ENCODE results near the gene ATP4B. TPM values are rescaled to one million over a fixed set of nuclear protein-coding genes. Genes with fewer than 3 reads are reported as not detected.

Gene ATP4B
- 15.9 and 16.2 TPM in 2 replicates for total RNA-seq
- 7.0 and 30.8 TPM in 2 replicates for polyA plus RNA-seq

DNA sequence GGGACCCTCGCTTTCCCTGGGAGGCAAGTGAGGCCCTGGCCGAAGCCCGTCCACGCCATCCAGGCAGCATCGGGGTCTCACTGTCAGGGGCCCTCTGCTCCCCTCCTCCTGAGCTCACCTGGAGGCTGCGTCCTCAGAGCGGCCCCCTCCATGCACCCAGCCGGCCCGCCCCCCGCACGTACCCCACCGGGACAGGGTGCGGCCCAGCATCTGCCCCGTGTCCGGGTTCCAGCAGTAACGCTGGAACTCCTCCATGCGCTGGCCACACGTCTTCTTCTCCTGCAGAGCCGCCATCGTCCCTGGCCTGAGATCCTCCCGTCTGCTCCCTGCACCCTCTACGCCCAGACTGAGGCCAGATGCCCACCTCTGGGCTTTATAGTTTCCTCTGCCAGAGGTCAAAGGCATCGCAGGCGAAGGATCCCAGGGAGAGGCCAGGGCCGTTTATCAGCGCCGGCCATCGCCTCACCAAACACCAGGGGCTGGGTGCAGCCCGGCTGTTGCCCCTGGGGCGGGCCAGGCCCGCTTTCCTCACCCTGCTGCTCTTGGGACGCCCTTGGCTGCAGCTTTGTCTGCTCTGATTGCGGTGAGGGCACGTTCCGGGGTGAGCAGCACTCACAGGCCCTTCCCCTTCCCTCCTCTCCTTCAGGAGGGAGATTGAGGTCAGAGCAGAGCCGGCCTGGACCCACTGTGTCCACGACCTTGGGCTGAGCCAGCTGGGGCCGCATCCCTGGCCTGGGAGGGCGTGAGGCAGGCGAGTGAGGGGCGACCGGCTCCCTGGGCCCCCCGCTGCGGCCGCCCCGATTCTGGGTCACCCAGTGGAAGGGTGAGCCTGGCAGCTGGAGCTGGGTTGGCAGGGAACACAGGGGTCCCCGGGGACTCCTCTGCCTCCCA is at the start of gene ATP4B:
ATP4B (minus strand) TSS at position 348 of the 891 bp plus-strand sequence; CDS start at position 294, 54 bp downstream.
- Histone ChIP-seq H3K79me2 (no peaks in the 10 kb centered on the region), H3K9me3 (ENCODE audit: low read depth) (no peaks in the 10 kb centered on the region), H3K4me2 (no peak within 1 kb of the TSS), H3K4me1 (ENCODE audit: insufficient read depth) (no peaks in the 10 kb centered on the region), H3K36me3 (replicated peaks; ENCODE audit: insufficient read depth, low read depth) (no peaks in the 10 kb centered on the region), H4K20me1 (ENCODE audit: insufficient read depth, poor library complexity, severe bottlenecking) (no peaks in the 10 kb centered on the region), H3K27ac (no peak within 1 kb of the TSS), H3K9me2 (replicated peaks; ENCODE audit: insufficient read depth) (no peaks in the 10 kb centered on the region), H3K4me3 (no peak within 1 kb of the TSS), H3K27me3 (no peaks in the 10 kb centered on the region), H2AFZ (no peak within 1 kb of the TSS)
- WGBS (ENCODE audit: low lambda C conversion rate, missing lambda C conversion rate) = 88% methylated on average over 37 of the region's 47 CpGs
- TF ChIP-seq EZH2phosphoT487 (IDR thresholded peaks at IDR 0.05; ENCODE audit: low read depth, severe bottlenecking, unreplicated experiment) (no peak), EZH2 (IDR thresholded peaks at IDR 0.05; ENCODE audit: borderline replicate concordance) (no peak)
- TF ChIP-seq, protein P1, sequence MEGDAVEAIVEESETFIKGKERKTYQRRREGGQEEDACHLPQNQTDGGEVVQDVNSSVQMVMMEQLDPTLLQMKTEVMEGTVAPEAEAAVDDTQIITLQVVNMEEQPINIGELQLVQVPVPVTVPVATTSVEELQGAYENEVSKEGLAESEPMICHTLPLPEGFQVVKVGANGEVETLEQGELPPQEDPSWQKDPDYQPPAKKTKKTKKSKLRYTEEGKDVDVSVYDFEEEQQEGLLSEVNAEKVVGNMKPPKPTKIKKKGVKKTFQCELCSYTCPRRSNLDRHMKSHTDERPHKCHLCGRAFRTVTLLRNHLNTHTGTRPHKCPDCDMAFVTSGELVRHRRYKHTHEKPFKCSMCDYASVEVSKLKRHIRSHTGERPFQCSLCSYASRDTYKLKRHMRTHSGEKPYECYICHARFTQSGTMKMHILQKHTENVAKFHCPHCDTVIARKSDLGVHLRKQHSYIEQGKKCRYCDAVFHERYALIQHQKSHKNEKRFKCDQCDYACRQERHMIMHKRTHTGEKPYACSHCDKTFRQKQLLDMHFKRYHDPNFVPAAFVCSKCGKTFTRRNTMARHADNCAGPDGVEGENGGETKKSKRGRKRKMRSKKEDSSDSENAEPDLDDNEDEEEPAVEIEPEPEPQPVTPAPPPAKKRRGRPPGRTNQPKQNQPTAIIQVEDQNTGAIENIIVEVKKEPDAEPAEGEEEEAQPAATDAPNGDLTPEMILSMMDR (IDR thresholded peaks at IDR 0.05; ENCODE audit: poor library complexity) = no peak
- no peak for DNase-seq (ENCODE audit: low spot score)

DNA sequence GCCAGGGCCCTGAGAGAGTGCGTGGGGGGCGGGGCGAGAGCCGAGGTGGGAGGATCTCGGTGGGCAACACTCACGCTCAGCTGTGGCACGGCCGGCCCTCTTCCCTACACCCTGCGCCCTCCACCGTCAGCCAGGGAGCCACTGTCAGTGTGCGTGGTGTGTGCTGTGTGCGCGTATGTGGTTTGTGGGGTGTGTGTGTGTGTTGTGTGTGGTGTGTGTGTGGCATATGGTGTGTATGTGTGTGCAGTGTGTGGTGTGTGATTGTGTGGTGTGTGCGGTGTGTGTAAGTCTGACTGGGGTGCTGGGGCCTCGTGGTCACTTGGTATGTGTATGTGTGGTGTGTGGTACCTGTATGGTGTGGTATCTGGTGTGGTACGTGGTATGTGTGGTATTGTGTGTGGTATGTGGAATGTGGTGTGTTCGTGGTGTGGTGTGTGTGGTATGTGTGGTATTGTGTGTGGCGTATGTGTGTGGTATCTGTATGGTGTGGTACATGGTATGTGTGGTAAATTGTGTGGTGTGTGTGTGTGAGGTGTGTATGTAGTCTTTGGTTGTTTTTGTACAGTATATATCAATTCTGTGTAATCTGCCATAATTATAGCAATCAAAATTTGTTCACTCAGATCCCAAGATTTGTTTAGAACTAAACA is 14.1 kb upstream of the ATP4B start:
- Histone ChIP-seq H3K27ac (no peak overlapping the region), H3K4me1 (ENCODE audit: insufficient read depth) (no peaks in the 10 kb centered on the region), H3K4me2 (no peak overlapping the region), H3K4me3 (no peak overlapping the region), H3K79me2 (no peaks in the 10 kb centered on the region), H3K9me3 (ENCODE audit: low read depth) (no peaks in the 10 kb centered on the region), H3K36me3 (replicated peaks; ENCODE audit: insufficient read depth, low read depth) (no peaks in the 10 kb centered on the region), H3K9me2 (replicated peaks; ENCODE audit: insufficient read depth) (no peaks in the 10 kb centered on the region), H2AFZ (no peak overlapping the region), H3K27me3 (no peaks in the 10 kb centered on the region), H4K20me1 (ENCODE audit: insufficient read depth, poor library complexity, severe bottlenecking) (no peaks in the 10 kb centered on the region)
- TF ChIP-seq EZH2 (IDR thresholded peaks at IDR 0.05; ENCODE audit: borderline replicate concordance) (no peak), EZH2phosphoT487 (IDR thresholded peaks at IDR 0.05; ENCODE audit: low read depth, severe bottlenecking, unreplicated experiment) (no peak)
- TF ChIP-seq, protein P1 (IDR thresholded peaks at IDR 0.05; ENCODE audit: poor library complexity) = no peak
- no peak for DNase-seq (ENCODE audit: low spot score)
- 91% methylated on average over 18 of the region's 18 CpGs for WGBS (ENCODE audit: low lambda C conversion rate, missing lambda C conversion rate)

DNA sequence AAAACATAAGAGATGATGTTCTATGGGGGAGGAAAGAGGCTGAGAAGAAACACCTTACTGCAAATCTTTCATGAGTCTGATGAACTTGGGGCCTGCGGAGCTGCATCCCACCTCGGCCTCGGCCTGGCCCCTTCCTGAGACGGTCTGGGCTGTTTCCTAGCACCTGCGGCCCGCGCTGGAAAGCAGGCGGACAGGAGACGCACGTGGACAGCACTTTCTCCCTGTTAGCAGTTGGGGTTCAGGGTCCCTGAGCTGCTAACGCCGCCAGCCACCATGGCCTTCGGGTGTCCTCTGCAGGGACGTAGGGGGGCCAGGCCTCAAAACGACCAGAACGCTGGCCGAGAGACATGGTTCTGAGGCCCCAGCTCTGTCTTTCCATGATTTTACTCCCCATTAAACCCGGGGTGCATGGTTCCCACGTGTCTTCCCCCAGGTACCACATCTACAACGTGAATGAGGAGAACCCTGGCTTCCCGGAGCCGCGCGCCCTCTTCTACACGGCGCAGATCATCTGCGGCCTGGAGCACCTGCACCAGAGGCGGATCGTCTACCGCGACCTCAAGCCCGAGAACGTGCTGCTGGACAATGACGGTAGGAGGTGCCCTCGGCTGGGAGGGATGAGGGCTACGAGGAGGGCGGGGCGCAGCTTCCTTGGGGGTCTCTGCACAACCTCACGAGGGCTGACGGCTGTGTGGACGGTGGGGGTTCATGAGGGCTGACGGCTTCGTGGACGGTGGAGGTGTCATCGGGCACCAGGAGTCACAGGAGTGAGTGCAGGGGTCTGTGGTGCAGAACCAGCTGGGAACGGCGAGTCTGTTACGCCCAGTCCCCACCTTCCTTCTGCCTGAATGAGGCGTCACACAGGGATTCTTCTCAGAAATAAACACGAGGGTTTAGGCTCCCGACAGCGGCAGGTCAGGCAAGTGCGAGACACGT is 13.3 kb upstream of the ATP4B start:
- Histone ChIP-seq H3K4me1 (ENCODE audit: insufficient read depth) (no peaks in the 10 kb centered on the region), H4K20me1 (ENCODE audit: insufficient read depth, poor library complexity, severe bottlenecking) (no peaks in the 10 kb centered on the region), H3K4me3 (no peak overlapping the region), H2AFZ (no peak overlapping the region), H3K4me2 (no peak overlapping the region), H3K36me3 (replicated peaks; ENCODE audit: insufficient read depth, low read depth) (no peaks in the 10 kb centered on the region), H3K9me3 (ENCODE audit: low read depth) (no peaks in the 10 kb centered on the region), H3K27ac (no peak overlapping the region), H3K27me3 (no peaks in the 10 kb centered on the region), H3K9me2 (replicated peaks; ENCODE audit: insufficient read depth) (no peaks in the 10 kb centered on the region), H3K79me2 (no peaks in the 10 kb centered on the region)
- 97% methylated on average over 54 of the region's 54 CpGs for WGBS (ENCODE audit: low lambda C conversion rate, missing lambda C conversion rate)
- DNase-seq (ENCODE audit: low spot score) = no peak
- TF ChIP-seq EZH2 (IDR thresholded peaks at IDR 0.05; ENCODE audit: borderline replicate concordance) (no peak), EZH2phosphoT487 (IDR thresholded peaks at IDR 0.05; ENCODE audit: low read depth, severe bottlenecking, unreplicated experiment) (no peak)
- TF ChIP-seq, protein P1 (IDR thresholded peaks at IDR 0.05; ENCODE audit: poor library complexity) = no peak
